Measurements from ENCODE around the gene IGIP. TPM values are rescaled to one million over a fixed set of nuclear protein-coding genes. Genes with fewer than 3 reads are reported as not detected.

Gene IGIP
- polyA plus RNA-seq, 1 donor (not counting 4 experiments of a cell fraction or from before 2014, with no cell fraction given): 1.5 TPM

DNA sequence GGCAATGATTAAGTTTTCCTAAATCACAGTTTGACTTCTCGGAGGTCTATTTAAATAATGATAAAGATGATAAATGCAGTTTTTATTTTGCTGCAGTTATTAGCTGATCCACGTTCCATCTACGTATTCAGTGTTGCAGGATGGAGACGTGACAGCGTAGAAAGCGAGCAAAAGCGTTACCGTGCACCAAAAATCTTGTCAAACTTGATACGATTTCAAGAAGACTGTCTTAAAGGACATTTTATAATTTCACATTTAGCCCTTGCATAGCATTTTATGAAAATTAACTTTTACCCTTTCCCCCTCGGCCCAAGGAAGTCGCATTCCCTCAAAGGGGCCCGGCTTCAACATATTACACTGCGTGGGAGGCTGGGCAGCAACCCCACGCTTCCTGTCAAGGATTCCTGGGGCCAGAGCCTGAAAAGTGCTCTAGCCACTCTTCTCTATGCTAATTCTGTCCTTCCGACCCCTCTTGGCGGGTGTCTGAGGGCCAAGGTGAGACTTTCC is 18.9 kb upstream of the IGIP start:
- H3K27ac ChIP-seq (ENCODE audit: control insufficient read depth, insufficient read depth, low read length): peak overlapping the region; percentile 77
- H3K4me2 ChIP-seq (ENCODE audit: control insufficient read depth, extremely low read depth, insufficient read depth, low read depth, low read length): peak overlapping the region; percentile 55
- no peaks in the 10 kb centered on the region for H3K36me3 ChIP-seq (ENCODE audit: control insufficient read depth in 2 of 2, extremely low read depth in 1 of 2, insufficient read depth in 2 of 2, low read length in 2 of 2)
- FAIRE-seq: no peak
- TF ChIP-seq EZH2 (IDR thresholded peaks at IDR 0.05; ENCODE audit: low read length): no peak
- TF ChIP-seq, protein P1, sequence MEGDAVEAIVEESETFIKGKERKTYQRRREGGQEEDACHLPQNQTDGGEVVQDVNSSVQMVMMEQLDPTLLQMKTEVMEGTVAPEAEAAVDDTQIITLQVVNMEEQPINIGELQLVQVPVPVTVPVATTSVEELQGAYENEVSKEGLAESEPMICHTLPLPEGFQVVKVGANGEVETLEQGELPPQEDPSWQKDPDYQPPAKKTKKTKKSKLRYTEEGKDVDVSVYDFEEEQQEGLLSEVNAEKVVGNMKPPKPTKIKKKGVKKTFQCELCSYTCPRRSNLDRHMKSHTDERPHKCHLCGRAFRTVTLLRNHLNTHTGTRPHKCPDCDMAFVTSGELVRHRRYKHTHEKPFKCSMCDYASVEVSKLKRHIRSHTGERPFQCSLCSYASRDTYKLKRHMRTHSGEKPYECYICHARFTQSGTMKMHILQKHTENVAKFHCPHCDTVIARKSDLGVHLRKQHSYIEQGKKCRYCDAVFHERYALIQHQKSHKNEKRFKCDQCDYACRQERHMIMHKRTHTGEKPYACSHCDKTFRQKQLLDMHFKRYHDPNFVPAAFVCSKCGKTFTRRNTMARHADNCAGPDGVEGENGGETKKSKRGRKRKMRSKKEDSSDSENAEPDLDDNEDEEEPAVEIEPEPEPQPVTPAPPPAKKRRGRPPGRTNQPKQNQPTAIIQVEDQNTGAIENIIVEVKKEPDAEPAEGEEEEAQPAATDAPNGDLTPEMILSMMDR (optimal IDR thresholded peaks at IDR 0.05 in 1 of 3, IDR thresholded peaks at IDR 0.05 in 1 of 3, conservative IDR thresholded peaks at IDR 0.05 in 1 of 3; ENCODE audit: extremely low read depth in 1 of 3, insufficient read depth in 2 of 3, low read length in 3 of 3): no peak
- H3K9me3 ChIP-seq (ENCODE audit: control insufficient read depth, low read depth, low read length): no peaks in the 10 kb centered on the region
- H4K20me1 ChIP-seq (ENCODE audit: control insufficient read depth, extremely low read depth, insufficient read depth, low read length): no peaks in the 10 kb centered on the region
- no peak for DNase-seq (ENCODE audit: low read depth, low spot score)
- no peaks in the 10 kb centered on the region for H3K9me1 ChIP-seq (ENCODE audit: control insufficient read depth, extremely low read depth, insufficient read depth, low read length)
- no peaks in the 10 kb centered on the region for H3K27me3 ChIP-seq (ENCODE audit: control insufficient read depth, extremely low read depth, insufficient read depth, low read length)
- peaks cover 37% of the 10 kb centered on the region for H3K79me2 ChIP-seq (ENCODE audit: control insufficient read depth, insufficient read depth, low read length)
- peak overlapping the region; percentile 84 for H3K9ac ChIP-seq (ENCODE audit: control insufficient read depth, extremely low read depth, insufficient read depth, low read length)
- dilution Hi-C loops (cut with MboI; ENCODE audit: extremely low pct_ligation_motif_present, low sequenced_read_pairs): no loop called here
- H3K4me3 ChIP-seq (ENCODE audit: control insufficient read depth in 2 of 3, extremely low read depth in 1 of 3, insufficient read depth in 2 of 3, low read depth in 1 of 3, low read length in 3 of 3): peak overlapping the region; percentile 57 to 84 (median 84)
- peaks cover 19% of the 10 kb centered on the region for H3K4me1 ChIP-seq (ENCODE audit: control insufficient read depth, extremely low read depth, insufficient read depth, low read length)
- peak overlapping the region; percentile 89 for H2AFZ ChIP-seq (ENCODE audit: control insufficient read depth, low read length)

DNA sequence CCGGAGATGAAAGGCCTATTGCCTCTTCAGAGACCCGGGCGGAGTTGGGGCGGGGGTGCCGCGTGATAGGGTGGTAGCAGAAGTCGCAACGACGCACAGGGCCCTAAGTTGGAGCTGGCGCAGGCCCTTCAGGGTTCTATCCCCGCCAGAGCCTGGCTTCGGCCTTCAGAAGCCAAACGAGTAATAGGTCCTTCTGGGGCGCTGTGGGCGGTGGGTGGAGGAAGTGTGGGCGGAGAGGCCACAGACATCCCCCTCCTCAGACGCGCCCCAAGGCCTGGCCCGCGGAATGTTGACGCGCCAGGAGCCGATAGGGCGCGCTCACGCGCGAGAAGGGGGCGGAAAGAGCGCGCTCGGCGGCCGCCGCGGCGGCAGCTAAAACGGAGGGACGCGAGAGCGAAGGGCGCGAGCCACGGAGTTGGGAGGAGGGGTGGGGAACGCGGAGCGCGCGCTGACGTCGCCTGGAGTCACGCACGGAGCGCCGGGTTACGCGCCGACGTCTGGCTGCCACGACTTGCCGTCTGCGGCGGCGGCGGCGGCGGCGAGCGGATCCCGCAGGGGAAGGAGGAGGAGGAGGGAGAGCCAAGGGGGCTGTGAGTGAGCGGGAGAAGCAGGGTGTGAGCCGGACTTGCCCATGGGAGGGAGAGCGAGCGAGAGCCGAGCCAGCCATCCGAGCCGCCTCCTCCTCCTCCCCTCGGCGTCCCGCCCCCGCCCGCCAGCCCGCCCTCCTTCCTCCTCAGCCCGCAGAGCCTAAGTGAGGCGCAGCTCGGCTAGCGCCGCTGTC is 18.2 kb upstream of the IGIP start:
- Histone ChIP-seq H3K27me3 (ENCODE audit: control insufficient read depth, extremely low read depth, insufficient read depth, low read length) (no peaks in the 10 kb centered on the region), H3K9ac (ENCODE audit: control insufficient read depth, extremely low read depth, insufficient read depth, low read length) (peak overlapping the region; percentile 84), H3K9me1 (ENCODE audit: control insufficient read depth, extremely low read depth, insufficient read depth, low read length) (no peaks in the 10 kb centered on the region), H3K79me2 (ENCODE audit: control insufficient read depth, insufficient read depth, low read length) (peaks cover 43% of the 10 kb centered on the region), H3K27ac (ENCODE audit: control insufficient read depth, insufficient read depth, low read length) (peak overlapping the region; percentile 77), H3K4me1 (ENCODE audit: control insufficient read depth, extremely low read depth, insufficient read depth, low read length) (peaks cover 20% of the 10 kb centered on the region), H3K4me3 (ENCODE audit: control insufficient read depth in 2 of 3, extremely low read depth in 1 of 3, insufficient read depth in 2 of 3, low read depth in 1 of 3, low read length in 3 of 3) (peak overlapping the region; percentile 57 to 84 (median 84)), H3K36me3 (ENCODE audit: control insufficient read depth in 2 of 2, extremely low read depth in 1 of 2, insufficient read depth in 2 of 2, low read length in 2 of 2) (no peaks in the 10 kb centered on the region), H2AFZ (ENCODE audit: control insufficient read depth, low read length) (peak overlapping the region; percentile 89), H3K4me2 (ENCODE audit: control insufficient read depth, extremely low read depth, insufficient read depth, low read depth, low read length) (peak overlapping the region; percentile 55), H4K20me1 (ENCODE audit: control insufficient read depth, extremely low read depth, insufficient read depth, low read length) (no peaks in the 10 kb centered on the region), H3K9me3 (ENCODE audit: control insufficient read depth, low read depth, low read length) (no peaks in the 10 kb centered on the region)
- FAIRE-seq: no peak
- no peak for DNase-seq (ENCODE audit: low read depth, low spot score)
- TF ChIP-seq, protein P1 (optimal IDR thresholded peaks at IDR 0.05 in 1 of 3, IDR thresholded peaks at IDR 0.05 in 1 of 3, conservative IDR thresholded peaks at IDR 0.05 in 1 of 3; ENCODE audit: extremely low read depth in 1 of 3, insufficient read depth in 2 of 3, low read length in 3 of 3): peak in 1 of 3 experiments; percentile 16
- no peak for TF ChIP-seq EZH2 (IDR thresholded peaks at IDR 0.05; ENCODE audit: low read length)
- dilution Hi-C loops (cut with MboI; ENCODE audit: extremely low pct_ligation_motif_present, low sequenced_read_pairs): no loop called here
